Measurements from ENCODE around the gene KCND3. TPM values are rescaled to one million over a fixed set of nuclear protein-coding genes. Genes with fewer than 3 reads are reported as not detected.

The KCND3 gene
- total RNA-seq, 2 experiments from 2014 or later: not detected

- no peaks in the 10 kb centered on the region for H3K36me3 Mint-ChIP-seq
- no peak overlapping the region for H3K27ac Mint-ChIP-seq
- H3K9me3 Mint-ChIP-seq: no peaks in the 10 kb centered on the region
- no peak for ATAC-seq (ENCODE audit: low read depth)
- peaks cover 13% of the 10 kb centered on the region for H3K27me3 Mint-ChIP-seq
- H3K4me3 Mint-ChIP-seq: no peak overlapping the region
- H3K4me1 Mint-ChIP-seq: no peaks in the 10 kb centered on the region
- POLR2A ChIA-PET: no interaction called here
- DNase-seq: no peak
Observed at GRCh38 chr1:111961773-111962565, 27.5 kb downstream of the KCND3 start.

- Mint-ChIP-seq H3K27ac (no peak overlapping the region), H3K27me3 (peaks cover 12% of the 10 kb centered on the region), H3K9me3 (no peaks in the 10 kb centered on the region), H3K4me1 (no peaks in the 10 kb centered on the region), H3K4me3 (no peak overlapping the region), H3K36me3 (no peaks in the 10 kb centered on the region)
- ATAC-seq (ENCODE audit: low read depth) (no peak), DNase-seq (no peak)
- POLR2A ChIA-PET: no interaction called here
Observed at GRCh38 chr1:111961016-111961415, 28.5 kb downstream of the KCND3 start.

- POLR2A ChIA-PET: no interaction called here
- no peak overlapping the region for H3K27ac Mint-ChIP-seq
- peaks cover 8% of the 10 kb centered on the region for H3K27me3 Mint-ChIP-seq
- H3K4me3 Mint-ChIP-seq: no peak overlapping the region
- ATAC-seq (ENCODE audit: low read depth) (no peak), DNase-seq (no peak)
- no peaks in the 10 kb centered on the region for H3K4me1 Mint-ChIP-seq
- H3K9me3 Mint-ChIP-seq: no peaks in the 10 kb centered on the region
- no peaks in the 10 kb centered on the region for H3K36me3 Mint-ChIP-seq
Observed at GRCh38 chr1:111959436-111959835, 30.0 kb downstream of the KCND3 start.

- H3K27me3 Mint-ChIP-seq: peaks cover 9% of the 10 kb centered on the region
Observed at GRCh38 chr1:111958851-111959250, 30.6 kb downstream of the KCND3 start.

GRCh38 chr1:111958075-111958474 is 31.4 kb downstream of the KCND3 start:
- peaks cover 4% of the 10 kb centered on the region for H3K27me3 Mint-ChIP-seq
- no peaks in the 10 kb centered on the region for H3K9me3 Mint-ChIP-seq
- POLR2A ChIA-PET: no interaction called here
- H3K27ac Mint-ChIP-seq: no peak overlapping the region
- DNase-seq (no peak), ATAC-seq (ENCODE audit: low read depth) (no peak)
- no peak overlapping the region for H3K4me3 Mint-ChIP-seq
- H3K4me1 Mint-ChIP-seq: no peaks in the 10 kb centered on the region
- no peaks in the 10 kb centered on the region for H3K36me3 Mint-ChIP-seq

More at GRCh38 chr1:111958851-111959250, 30.6 kb downstream of the KCND3 start:
- POLR2A ChIA-PET: no interaction called here
- H3K4me3 Mint-ChIP-seq: no peak overlapping the region
- no peak overlapping the region for H3K27ac Mint-ChIP-seq
- H3K36me3 Mint-ChIP-seq: no peaks in the 10 kb centered on the region
- ATAC-seq (ENCODE audit: low read depth) (no peak), DNase-seq (no peak)
- no peaks in the 10 kb centered on the region for H3K9me3 Mint-ChIP-seq
- H3K4me1 Mint-ChIP-seq: no peaks in the 10 kb centered on the region

GRCh38 chr1:111956155-111956771 is 33.2 kb downstream of the KCND3 start:
- no peak for DNase-seq
- no peaks in the 10 kb centered on the region for H3K4me1 Mint-ChIP-seq
- no peak overlapping the region for H3K4me3 Mint-ChIP-seq
- H3K27ac Mint-ChIP-seq: no peak overlapping the region
- ATAC-seq (ENCODE audit: low read depth): no peak
- H3K27me3 Mint-ChIP-seq: peaks cover 6% of the 10 kb centered on the region
- POLR2A ChIA-PET: no interaction called here
- no peaks in the 10 kb centered on the region for H3K9me3 Mint-ChIP-seq
- no peaks in the 10 kb centered on the region for H3K36me3 Mint-ChIP-seq

- no peaks in the 10 kb centered on the region for H3K36me3 Mint-ChIP-seq
- POLR2A ChIA-PET: no interaction called here
- H3K27ac Mint-ChIP-seq: no peak overlapping the region
Observed at GRCh38 chr1:111955755-111956154, 33.7 kb downstream of the KCND3 start.

GRCh38 chr1:111953797-111954196 is 35.7 kb downstream of the KCND3 start:
- DNase-seq: no peak
- Mint-ChIP-seq H3K27me3 (peaks cover 10% of the 10 kb centered on the region), H3K9me3 (no peaks in the 10 kb centered on the region), H3K36me3 (no peaks in the 10 kb centered on the region), H3K4me3 (no peak overlapping the region), H3K27ac (no peak overlapping the region), H3K4me1 (peaks cover 1% of the 10 kb centered on the region)
- ATAC-seq (ENCODE audit: low read depth): no peak
- POLR2A ChIA-PET: no interaction called here

More at GRCh38 chr1:111955755-111956154, 33.7 kb downstream of the KCND3 start:
- no peaks in the 10 kb centered on the region for H3K9me3 Mint-ChIP-seq
- DNase-seq (no peak), ATAC-seq (ENCODE audit: low read depth) (no peak)
- H3K4me3 Mint-ChIP-seq: no peak overlapping the region
- peaks cover 6% of the 10 kb centered on the region for H3K27me3 Mint-ChIP-seq
- H3K4me1 Mint-ChIP-seq: no peaks in the 10 kb centered on the region

GRCh38 chr1:111952125-111952657 is 37.3 kb downstream of the KCND3 start:
- no peak for DNase-seq
- Mint-ChIP-seq H3K27ac (no peak overlapping the region), H3K27me3 (peaks cover 10% of the 10 kb centered on the region), H3K9me3 (no peaks in the 10 kb centered on the region), H3K4me3 (no peak overlapping the region), H3K4me1 (peaks cover 6% of the 10 kb centered on the region), H3K36me3 (no peaks in the 10 kb centered on the region)
- POLR2A ChIA-PET: no interaction called here
- ATAC-seq (ENCODE audit: low read depth): no peak

GRCh38 chr1:111948209-111949171 is 41.0 kb downstream of the KCND3 start:
- H3K4me3 Mint-ChIP-seq: no peak overlapping the region
- peaks cover 6% of the 10 kb centered on the region for H3K4me1 Mint-ChIP-seq
- no peak overlapping the region for H3K27ac Mint-ChIP-seq
- POLR2A ChIA-PET: no interaction called here
- H3K9me3 Mint-ChIP-seq: no peaks in the 10 kb centered on the region
- H3K27me3 Mint-ChIP-seq: peaks cover 8% of the 10 kb centered on the region
- DNase-seq (no peak), ATAC-seq (ENCODE audit: low read depth) (no peak)
- no peaks in the 10 kb centered on the region for H3K36me3 Mint-ChIP-seq

GRCh38 chr1:111943846-111944749 is 45.4 kb downstream of the KCND3 start:
- Mint-ChIP-seq H3K27ac (no peak overlapping the region), H3K9me3 (no peaks in the 10 kb centered on the region), H3K36me3 (no peaks in the 10 kb centered on the region), H3K4me1 (peaks cover 6% of the 10 kb centered on the region), H3K27me3 (peaks cover 2% of the 10 kb centered on the region), H3K4me3 (no peak overlapping the region)
- DNase-seq: no peak
- ATAC-seq (ENCODE audit: low read depth): no peak
- POLR2A ChIA-PET: no interaction called here

GRCh38 chr1:111943066-111943465 is 46.4 kb downstream of the KCND3 start:
- H3K27ac Mint-ChIP-seq: no peak overlapping the region
- H3K27me3 Mint-ChIP-seq: peaks cover 2% of the 10 kb centered on the region
- no peak overlapping the region for H3K4me3 Mint-ChIP-seq
- no peak for ATAC-seq (ENCODE audit: low read depth)
- H3K9me3 Mint-ChIP-seq: no peaks in the 10 kb centered on the region
- DNase-seq: no peak
- no peaks in the 10 kb centered on the region for H3K36me3 Mint-ChIP-seq
- no peaks in the 10 kb centered on the region for H3K4me1 Mint-ChIP-seq
- POLR2A ChIA-PET: no interaction called here
